GM12864 (cell line): ENCODE data around the gene MOB3A.

ENCODE experiments used
- DNase-seq: peaks from one replicate; pipeline ENCODE4 v3.0.0-alpha.2; 2011; ENCODE audit warnings: low read depth
- H3K4me3 ChIP-seq: 2 replicates; pipeline ENCODE4 v1.5.1; 2011; ENCODE audit warnings: mild to moderate bottlenecking, low read depth, low read length, control low read depth
- TF ChIP-seq, protein P1 (sequence below): IDR thresholded peaks from 2 replicates; pipeline ENCODE4 v1.5.1; 2011; ENCODE audit warnings: low read depth, mild to moderate bottlenecking, moderate library complexity, low read length, control low read depth, inconsistent platforms; ENCODE audit errors: missing control alignments

The MOB3A gene

DNA sequence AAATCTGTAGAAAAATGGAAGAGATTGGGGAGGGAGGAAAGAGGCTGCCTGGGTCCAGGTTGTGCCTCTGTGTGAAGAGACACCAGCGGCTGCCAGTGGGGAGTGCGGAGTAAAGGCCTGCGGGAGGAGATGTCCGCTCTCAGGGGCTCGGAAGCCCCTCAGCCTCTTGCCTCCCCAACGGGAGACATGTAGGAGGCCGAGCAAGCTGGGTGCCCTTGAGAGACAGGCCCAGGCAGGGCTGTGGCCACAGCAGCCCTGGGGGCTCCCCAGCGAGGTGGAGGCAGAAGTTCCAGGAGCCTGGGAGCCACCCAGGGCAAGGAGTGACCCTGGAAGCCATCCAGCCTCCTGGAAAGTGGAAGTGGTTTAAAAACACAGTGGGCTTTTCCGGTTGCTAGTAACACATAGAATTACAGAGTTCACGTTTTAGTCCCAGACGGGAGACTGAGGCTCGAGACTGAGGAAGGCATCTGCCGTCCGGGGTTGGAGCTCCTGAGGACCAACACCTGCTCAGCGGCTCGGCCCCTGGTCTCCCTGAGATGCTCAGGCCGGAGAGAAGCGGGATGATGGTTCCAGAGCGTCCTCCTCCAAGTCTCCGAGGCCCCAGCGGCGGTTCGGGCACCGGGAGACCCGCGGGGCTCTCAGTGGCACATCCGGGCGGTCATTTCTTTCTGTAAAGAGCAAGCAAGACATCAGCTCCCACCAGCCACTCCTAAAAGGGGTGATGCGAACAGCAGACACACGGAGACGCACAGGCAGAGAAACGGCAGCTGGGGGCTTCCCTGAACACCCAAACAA is 23.2 kb downstream of the MOB3A start:
- no peak for DNase-seq
- TF ChIP-seq, protein P1, sequence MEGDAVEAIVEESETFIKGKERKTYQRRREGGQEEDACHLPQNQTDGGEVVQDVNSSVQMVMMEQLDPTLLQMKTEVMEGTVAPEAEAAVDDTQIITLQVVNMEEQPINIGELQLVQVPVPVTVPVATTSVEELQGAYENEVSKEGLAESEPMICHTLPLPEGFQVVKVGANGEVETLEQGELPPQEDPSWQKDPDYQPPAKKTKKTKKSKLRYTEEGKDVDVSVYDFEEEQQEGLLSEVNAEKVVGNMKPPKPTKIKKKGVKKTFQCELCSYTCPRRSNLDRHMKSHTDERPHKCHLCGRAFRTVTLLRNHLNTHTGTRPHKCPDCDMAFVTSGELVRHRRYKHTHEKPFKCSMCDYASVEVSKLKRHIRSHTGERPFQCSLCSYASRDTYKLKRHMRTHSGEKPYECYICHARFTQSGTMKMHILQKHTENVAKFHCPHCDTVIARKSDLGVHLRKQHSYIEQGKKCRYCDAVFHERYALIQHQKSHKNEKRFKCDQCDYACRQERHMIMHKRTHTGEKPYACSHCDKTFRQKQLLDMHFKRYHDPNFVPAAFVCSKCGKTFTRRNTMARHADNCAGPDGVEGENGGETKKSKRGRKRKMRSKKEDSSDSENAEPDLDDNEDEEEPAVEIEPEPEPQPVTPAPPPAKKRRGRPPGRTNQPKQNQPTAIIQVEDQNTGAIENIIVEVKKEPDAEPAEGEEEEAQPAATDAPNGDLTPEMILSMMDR = no peak

DNA sequence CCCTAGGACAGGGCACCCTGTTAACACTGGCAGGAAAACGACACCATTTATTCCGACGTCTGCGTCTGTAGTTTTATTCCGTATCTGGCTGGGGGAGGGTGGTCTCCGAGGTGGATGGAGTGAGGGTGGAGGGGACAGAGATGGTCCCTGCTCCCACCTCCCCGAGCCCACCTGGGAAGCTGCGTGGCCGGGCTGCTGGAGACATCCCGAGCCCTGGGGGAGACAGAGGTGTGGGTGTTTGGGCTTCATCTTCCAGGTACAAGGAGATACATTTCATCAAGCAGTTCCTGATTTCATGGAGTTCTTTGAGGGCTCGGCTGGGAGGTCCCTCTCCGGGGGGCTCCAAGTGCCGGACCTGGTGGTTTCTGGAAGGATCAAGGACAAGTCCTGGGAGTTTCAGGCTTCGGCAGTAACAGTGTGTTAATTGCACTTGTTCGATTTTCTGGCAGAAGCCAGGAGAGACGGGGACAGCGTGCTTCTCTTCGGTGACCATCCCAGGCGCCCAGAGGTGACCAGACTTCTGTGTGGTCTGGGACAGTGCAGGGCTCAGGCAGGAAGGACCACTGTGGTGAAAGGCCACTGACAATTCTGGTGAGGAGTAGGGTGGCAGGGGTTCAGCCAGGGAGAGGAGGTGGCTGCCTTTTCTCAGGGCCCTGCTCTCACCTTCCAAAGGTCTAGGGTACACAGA is 25.0 kb downstream of the MOB3A start:
- TF ChIP-seq, protein P1 = no peak
- H3K4me3 ChIP-seq = no peak overlapping the region
- DNase-seq = no peak

More for the DNA sequence above, 23.2 kb downstream of the MOB3A start:
- no peak overlapping the region for H3K4me3 ChIP-seq

DNA sequence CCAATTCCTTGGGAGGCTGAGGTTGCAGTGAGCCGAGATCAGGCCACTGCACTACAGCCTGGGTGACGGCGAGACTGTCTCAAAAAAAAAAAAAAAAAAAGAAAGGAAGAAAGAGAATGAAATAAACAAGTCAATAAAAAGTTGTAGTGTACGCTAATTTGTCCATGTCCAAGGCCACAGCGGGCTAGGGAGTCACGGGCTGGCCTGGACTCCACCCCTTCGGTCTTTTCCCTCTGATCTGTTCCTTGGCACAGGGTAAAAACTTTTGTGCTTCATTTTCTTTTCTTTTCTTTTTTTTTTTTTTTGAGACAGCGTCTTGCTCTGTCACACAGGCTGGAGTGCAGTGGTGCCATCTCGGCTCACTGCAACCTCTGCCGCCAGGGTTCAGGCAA is 25.7 kb downstream of the MOB3A start:
- TF ChIP-seq, protein P1 = no peak
- no peak overlapping the region for H3K4me3 ChIP-seq
- no peak for DNase-seq

DNA sequence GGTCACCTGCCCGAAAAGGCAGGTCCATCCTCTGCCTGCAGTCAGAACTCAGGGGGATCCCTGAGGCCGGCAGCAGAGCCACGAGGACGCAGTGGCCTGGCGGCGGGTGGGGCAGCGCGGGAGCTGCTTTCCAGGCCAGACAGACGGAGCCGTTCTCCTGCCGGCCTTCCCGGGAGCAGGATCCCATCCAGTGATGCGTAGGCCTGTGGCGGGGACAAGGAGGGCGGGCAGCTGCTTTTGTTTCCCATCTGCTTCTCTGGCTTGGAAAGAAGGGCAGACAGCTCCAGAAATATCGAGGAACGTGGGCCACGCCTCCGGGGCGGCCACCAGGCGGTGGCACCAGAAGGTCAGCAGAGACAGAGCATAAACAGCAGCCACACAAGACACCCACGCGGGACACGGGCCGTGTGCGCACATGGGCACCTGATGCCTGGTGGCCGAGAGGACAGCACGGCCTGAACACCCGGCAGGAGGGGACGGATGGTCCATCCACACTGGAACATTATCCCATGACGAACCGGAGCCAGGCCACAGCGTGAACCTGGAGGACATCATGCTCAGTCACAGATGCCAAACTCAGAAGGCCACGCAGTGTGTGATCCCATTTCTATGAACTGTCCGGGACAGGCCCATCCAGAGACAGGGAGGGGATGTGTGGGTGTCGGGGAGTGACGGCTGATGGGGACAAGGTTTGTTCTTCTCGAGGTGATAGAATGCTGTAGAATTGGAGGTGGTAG is 31.2 kb downstream of the MOB3A start:
- no peak for DNase-seq
- no peak overlapping the region for H3K4me3 ChIP-seq

DNA sequence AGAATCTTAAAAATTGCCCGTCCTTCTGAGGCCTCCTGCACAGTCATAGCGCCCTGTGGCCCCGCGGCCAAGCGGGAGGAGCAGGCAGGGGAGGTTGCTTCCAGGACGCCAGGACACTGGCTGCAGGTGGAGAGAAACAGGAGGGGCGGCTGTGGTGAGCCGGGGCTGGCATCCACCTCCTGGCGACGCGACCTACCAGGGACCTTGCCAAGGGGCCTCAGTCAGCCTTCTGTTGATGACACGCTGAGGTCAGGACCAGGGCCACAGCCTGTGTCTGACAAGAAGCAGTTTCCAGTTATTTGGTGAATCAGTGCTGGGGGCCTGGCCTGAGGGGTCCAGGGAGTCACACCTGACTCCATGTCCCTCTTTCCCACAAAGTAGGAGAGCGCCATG is 31.7 kb downstream of the MOB3A start:
- no peak overlapping the region for H3K4me3 ChIP-seq
- no peak for DNase-seq
- TF ChIP-seq, protein P1 = no peak

More for the DNA sequence above, 31.2 kb downstream of the MOB3A start:
- TF ChIP-seq, protein P1 = no peak

DNA sequence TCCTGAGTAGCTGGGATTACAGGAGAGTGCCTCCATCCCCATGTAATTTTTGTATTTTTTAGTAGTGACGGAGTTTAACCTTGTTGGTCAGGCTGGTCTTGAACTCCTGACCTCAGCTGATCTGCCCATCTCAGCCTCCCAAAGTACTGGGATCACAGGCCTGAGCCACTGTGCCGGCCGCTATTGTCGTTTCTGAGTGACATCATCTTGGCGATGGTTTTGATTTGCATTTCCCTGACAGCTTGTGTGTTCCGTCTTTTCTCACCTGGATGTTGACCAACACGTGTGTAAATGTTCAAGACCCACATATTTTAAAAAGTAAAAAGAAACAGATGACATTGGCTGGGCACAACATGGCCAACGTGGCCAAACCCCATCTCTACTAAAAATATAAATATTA is 32.3 kb downstream of the MOB3A start:
- TF ChIP-seq, protein P1 = no peak
- DNase-seq = no peak

More for the DNA sequence above, 32.3 kb downstream of the MOB3A start:
- no peak overlapping the region for H3K4me3 ChIP-seq
